HG02623 (cell line): ENCODE measurements around the gene TIMELESS.
"Not testable (repeated sequence)": the region's sequence is repeated elsewhere in the genome, so short reads cannot be mapped to it uniquely, and the experiment has no call there.

ENCODE experiments used
- ATAC-seq: cut with Tn5 transposase; IDR thresholded peaks from one replicate; pipeline ENCODE4 v1.9.1; 2021; ENCODE audit warnings: moderate library complexity; ENCODE audit not compliant: unreplicated experiment

TIMELESS gene

DNA sequence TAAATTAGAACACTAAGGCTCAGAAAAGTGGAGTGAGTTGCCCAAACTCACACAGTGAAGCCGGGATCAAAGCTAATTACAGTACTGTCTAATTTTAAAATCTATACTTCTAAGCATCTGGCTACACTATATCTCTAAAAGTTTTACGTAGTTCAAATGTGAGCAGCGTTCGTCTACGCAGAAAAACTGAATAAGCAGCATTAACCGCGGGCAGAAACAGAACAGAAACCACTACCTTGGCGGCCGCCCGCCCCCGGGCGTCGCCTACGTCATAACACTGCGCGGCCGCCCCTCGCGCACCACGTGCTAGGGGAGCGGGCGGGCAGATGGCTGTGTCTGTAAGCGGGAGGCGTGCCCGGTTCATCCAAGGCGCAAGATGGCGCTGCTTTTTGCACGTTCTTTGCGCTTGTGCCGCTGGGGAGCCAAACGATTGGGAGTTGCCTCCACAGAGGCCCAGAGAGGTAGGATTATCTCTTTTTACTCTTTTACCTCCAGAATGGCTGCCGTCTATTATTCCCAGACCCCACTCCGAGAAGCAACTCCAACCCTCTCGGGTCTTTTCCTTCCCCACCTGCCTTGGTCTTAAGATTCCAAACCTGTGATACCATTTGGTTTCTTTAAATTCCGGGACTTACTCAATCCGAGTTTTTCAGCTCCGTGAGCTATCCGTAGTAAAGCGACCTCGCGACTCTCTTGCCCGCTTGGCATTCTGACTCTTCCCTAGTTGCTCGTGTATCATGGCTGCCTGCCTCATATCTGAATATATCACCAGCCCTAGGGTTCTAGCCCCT is 19.2 kb upstream of the TIMELESS start, which contains the start of gene SPRYD4:
TSS of gene SPRYD4 (plus strand) at position 363 of the 791 bp plus-strand sequence. CDS start at position 377, 14 bp downstream.
- ATAC-seq: peak; percentile 84

DNA sequence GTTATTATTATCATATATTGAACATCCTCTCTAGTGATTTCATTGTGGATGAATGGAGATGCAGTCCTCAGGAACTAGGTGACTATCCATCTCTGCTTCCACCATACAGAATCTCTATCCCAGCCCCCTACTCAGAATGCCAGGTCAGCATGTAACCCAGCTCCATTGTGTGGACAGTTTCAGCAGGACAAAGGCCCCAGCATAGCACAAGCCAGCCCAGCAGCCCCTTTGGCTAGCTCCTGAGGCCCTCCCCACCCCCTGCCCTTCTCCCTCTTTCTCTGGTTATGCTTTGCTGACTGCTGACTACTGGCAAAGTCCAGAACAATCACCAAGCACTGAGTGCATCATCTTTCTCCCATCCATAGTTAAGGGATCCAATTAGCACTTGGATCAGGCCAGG is 13.3 kb upstream of the TIMELESS start:
- ATAC-seq: no peak

GRCh38 chr12:56461235-56462159 is 12.3 kb upstream of the TIMELESS start:
- no peak for ATAC-seq

DNA sequence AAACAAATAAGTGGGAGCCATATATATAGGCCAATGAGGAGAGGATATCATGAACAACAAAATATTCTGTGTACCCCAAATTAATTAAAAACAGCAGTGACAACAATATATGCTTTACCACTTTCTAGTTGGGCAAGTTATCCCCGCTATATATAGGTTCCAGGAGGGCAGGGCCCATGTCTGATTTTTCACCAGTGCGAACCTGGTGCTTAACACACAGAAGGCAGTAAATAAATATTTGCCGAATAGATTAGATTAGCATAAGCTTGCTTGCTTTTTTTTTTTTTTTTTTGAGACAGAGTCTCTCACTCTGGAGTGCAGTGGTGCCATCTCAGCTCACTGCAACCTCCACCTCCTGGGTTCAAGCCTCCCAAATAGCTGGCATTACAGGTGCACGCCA is 8.6 kb upstream of the TIMELESS start:
- ATAC-seq: no peak

GRCh38 chr12:56454557-56454956 is 5.3 kb upstream of the TIMELESS start, which contains the start of gene MIP:
TSS of gene MIP (minus strand) at chr12:56454657. CDS start at chr12:56454613, 44 bp downstream.
- no peak for ATAC-seq

- no peak for ATAC-seq
Measured at GRCh38 chr12:56451147-56451546, 1.9 kb upstream of the TIMELESS start.

GRCh38 chr12:56450241-56450640 is 1.0 kb upstream of the TIMELESS start:
- no peak for ATAC-seq

DNA sequence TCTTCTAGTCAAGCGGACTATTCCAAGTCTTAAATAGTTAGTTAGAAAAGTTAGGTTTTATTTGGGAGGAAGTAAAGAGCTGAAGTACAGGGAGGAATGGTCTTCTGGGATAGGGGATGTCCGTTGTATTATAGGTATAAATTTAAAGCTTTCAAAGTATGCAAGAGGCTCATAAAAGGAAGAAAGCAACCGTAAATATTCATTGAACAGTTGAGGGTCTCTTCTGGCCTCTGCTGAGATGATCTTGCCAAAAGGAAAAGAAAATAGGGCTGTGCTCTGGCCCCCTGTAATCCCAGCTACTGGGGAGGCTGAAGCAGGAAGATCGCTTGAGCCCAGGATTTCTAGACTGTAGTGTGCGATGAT is 377 bp upstream of the TIMELESS start:
- ATAC-seq: no peak

DNA sequence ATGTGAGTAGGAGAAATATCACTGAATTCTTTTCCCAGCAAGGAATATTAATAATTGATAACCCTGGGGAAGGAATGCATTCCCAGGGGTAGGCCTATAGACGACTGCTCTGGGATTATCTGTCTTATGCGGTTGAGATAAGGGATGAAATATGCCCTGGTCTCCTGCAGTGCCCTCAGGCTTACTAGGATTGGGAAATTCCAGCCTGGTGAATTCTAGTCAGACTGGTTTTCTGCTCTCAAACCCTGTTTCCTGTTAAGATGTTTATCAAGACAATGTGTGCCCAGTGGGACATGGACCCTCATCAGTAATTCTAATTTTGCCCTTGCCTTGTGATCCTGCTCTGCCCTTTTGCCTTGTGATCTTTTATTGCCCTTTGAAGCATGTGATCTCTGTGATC is 6.0 kb downstream of the TIMELESS start:
- not testable (repeated sequence) for ATAC-seq

DNA sequence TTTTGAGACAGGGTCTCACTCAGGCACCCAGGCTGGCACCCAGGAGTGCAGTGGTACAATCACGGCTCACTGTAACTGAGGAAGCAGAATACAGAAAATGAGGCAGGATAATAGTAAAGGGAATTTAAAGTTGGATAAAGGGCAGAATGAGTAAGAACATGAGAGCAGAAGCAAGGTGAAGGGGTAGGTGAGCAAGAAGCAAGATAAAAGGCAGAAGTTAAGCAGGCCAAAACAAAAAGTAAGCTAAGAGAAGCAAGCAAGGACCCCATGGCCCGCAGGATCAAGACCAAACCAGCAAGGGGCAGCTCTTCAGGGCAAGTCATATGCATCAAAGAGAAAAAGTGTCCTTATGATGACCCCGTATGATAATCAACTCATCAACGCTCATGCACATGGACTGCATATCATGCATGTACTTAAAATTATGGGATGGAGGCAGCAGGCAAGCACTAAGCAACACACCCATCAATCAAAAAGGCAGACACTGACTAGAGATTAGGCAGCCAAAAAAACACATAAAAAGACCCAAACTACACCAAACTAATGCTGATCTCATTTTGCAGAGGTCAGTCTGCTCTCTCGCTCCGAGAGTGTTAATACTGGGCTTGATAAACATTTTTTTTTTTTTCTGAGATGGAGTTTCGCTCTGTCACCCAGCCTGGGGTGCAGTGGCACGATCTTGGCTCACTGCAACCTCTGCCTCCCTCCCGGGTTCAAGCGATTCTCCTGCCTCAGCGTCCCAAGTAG is 11.6 kb downstream of the TIMELESS start:
- ATAC-seq: no peak

GRCh38 chr12:56434828-56435227 is 14.4 kb downstream of the TIMELESS start:
- ATAC-seq: no peak

GRCh38 chr12:56431850-56432249 is 17.4 kb downstream of the TIMELESS start:
- ATAC-seq: no peak

DNA sequence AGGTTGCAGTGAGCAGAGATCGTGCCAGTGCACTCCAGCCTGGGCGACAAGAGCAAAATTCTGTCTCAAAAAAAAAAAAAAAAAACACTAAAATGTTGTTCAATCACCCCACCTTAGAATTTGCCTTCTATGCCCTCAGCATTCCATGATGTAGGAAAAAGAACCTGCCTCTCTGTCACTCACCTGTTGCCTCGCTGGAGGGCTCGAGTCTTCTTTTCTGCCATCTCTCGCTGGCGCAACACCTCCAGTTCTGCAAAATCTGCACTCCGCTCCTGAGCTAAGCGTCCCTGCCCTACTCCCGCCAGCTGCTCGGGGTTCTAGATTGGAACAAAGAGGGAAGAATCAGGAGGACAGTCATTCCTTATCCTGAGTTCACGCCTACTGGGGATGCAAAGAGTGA is 17.9 kb downstream of the TIMELESS start:
- ATAC-seq: no peak

DNA sequence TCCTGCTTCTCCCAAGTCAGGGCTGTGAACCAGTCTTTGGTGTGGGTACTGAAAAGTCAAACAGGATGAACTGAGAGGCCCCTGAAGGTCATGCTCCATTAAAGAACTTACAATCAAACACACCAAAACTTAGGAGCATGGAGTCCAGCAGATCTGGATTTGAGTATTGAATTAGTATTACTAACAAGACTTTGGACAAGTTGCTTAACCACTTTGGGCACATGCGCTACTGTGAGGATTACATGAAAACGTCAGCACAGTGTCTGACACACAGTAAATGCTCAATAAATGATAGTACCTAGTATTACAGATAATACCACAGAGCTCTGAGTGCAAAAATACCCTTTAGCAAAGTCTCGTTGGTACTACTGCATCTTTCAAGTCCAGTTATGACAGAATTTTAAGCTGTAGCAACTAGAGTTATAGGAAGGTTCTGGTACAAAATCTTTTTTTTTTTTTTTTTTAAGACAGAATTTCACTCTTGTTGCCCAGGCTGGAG is 23.2 kb downstream of the TIMELESS start:
- ATAC-seq: no peak

GRCh38 chr12:56425193-56425592 is 24.0 kb downstream of the TIMELESS start:
- ATAC-seq: no peak

DNA sequence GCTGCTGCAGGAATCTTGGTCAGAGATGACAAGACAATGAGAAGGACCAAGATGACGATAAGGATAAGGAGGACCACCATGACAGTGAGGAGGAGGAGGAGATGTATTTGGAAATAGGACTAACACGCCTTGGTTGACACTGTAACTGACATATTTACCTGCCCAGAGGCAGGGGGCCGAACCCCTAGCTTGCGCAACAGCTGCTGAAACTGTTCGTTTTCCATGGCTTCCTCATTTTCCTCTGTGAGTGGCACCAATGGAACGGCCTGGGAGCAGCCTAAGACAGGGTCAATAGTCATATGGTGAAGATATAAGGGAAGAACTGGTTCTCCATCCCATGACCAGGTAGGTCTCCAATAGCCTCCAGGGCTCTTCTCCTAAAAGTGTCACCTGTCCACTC is 28.8 kb downstream of the TIMELESS start:
- no peak for ATAC-seq

DNA sequence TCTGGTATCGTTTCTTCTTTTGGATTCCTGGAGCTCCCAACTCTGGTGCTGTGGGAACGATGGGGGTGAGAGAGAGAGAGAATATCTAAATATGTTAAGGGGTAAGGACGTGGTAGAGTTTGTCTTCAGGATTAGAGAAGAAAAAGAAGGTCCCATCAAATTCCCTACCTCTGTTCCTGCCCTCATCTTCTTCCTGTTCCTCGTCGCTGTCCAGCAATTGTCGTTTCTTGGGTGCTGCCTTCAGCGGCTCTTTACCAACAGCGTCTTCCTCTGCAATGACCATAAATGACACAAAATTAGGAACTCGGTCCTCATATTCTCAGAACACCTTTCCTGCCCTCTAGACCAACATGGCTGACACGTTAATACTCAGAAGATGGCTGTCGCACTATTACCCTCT is 31.5 kb downstream of the TIMELESS start:
- no peak for ATAC-seq

GRCh38 chr12:56414401-56414800 is 34.8 kb downstream of the TIMELESS start:
- no peak for ATAC-seq

- no peak for ATAC-seq
Measured at GRCh38 chr12:56413392-56413791, 35.8 kb downstream of the TIMELESS start.

- ATAC-seq: no peak
Measured at GRCh38 chr12:56411781-56412639, 37.2 kb downstream of the TIMELESS start.
